SH-SY5Y (cell line): ENCODE data around the gene YIF1A.

Experiments
- GATA2 ChIP-seq: IDR thresholded peaks from 2 replicates; pipeline ENCODE4 v1.6.1; 2011; ENCODE audit warnings: mild to moderate bottlenecking, low read depth, low read length
- GATA3 ChIP-seq: IDR thresholded peaks from 2 replicates; pipeline ENCODE4 v1.6.1; 2011; ENCODE audit warnings: low read depth, mild to moderate bottlenecking, low read length, moderate library complexity

GRCh38 chr11:66293352-66293751 is 4.4 kb upstream of the YIF1A start:
- no peak for TF ChIP-seq GATA3
- no peak for TF ChIP-seq GATA2
